Tongue (tissue), 1 donor: ENCODE measurements around the gene OR1N2. TPM values are rescaled to one million over a fixed set of nuclear protein-coding genes. Genes with fewer than 3 reads are reported as not detected.

ENCODE experiments used
- total RNA-seq: library from RNA; depleted of rRNA; stranded (reverse); fragments of >200 nt; gene quantifications from one replicate; pipeline ENCODE4 v1.2.3, GENCODE V29; 2014

OR1N2 gene
- total RNA-seq, 1 donor from 2014 or later: not detected

Other genes with a start within 250 kb of the OR1N2 start
- gene PTGS1, start 182.1 kb upstream of the OR1N2 start, total RNA-seq: 5.0 TPM
- not detected for gene OR1J1, start 75.2 kb upstream of the OR1N2 start, total RNA-seq
- gene OR1J2, start 42.3 kb upstream of the OR1N2 start, total RNA-seq: not detected
- gene OR1J4, start 34.0 kb upstream of the OR1N2 start, total RNA-seq: not detected
- not detected for gene OR1N1, start 25.8 kb upstream of the OR1N2 start, total RNA-seq
- not detected for gene OR1L8, start 30.3 kb downstream of the OR1N2 start, total RNA-seq
- not detected for gene OR1Q1, start 61.6 kb downstream of the OR1N2 start, total RNA-seq
- gene OR1B1, start 104.5 kb downstream of the OR1N2 start, total RNA-seq: not detected
- not detected for gene OR1L1, start 108.6 kb downstream of the OR1N2 start, total RNA-seq
- not detected for gene OR1L3, start 122.0 kb downstream of the OR1N2 start, total RNA-seq
- not detected for gene OR1L4, start 170.9 kb downstream of the OR1N2 start, total RNA-seq
- not detected for gene OR1L6, start 189.2 kb downstream of the OR1N2 start, total RNA-seq
- not detected for gene OR5C1, start 235.8 kb downstream of the OR1N2 start, total RNA-seq
- not detected for gene OR1K1, start 247.0 kb downstream of the OR1N2 start, total RNA-seq